Psoas muscle (tissue), 8 donors: ENCODE data around the gene SLC35F3. TPM values are rescaled to one million over a fixed set of nuclear protein-coding genes. Genes with fewer than 3 reads are reported as not detected.

Source experiments
- ATAC-seq, 4 donors: fragments of 200-7000 bp; cut with Tn5 transposase; one replicate each; pipeline ENCODE4 v1.9.1; 2020; ENCODE audit warnings: moderate library complexity in 3 of 4, mild to moderate bottlenecking in 2 of 4
- DNase-seq, 2 donors: peaks; one replicate each; pipeline ENCODE4 v3.0.0-alpha.2; 2020
- H3K27ac ChIP-seq: fragments of 200-600 bp; one replicate; pipeline ENCODE4 v1.8.0; 2022
- H3K27me3 ChIP-seq, 3 donors: fragments of 200-600 bp in 1 of 3; one replicate each; pipeline versions ENCODE4 v1.6.1 to v1.8.0; 2013 to 2022; ENCODE audit warnings: low read length in 2 of 3, mild to moderate bottlenecking in 2 of 3, moderate library complexity in 1 of 3; ENCODE audit not compliant: insufficient read depth in 3 of 3
- H3K36me3 ChIP-seq, 2 donors: fragments of 200-600 bp in 1 of 2; one replicate each; pipeline versions ENCODE4 v1.6.1 to v1.8.0; 2013 to 2022; ENCODE audit warnings: low read depth in 1 of 2, mild to moderate bottlenecking in 1 of 2, moderate library complexity in 1 of 2; ENCODE audit not compliant: insufficient read depth in 1 of 2
- H3K4me1 ChIP-seq: fragments of 200-600 bp; one replicate; pipeline ENCODE4 v1.8.0; 2022
- H3K4me3 ChIP-seq: fragments of 200-600 bp; one replicate; pipeline ENCODE4 v1.8.0; 2022; ENCODE audit warnings: mild to moderate bottlenecking
- H3K9me3 ChIP-seq: fragments of 200-600 bp; one replicate; pipeline ENCODE4 v1.8.0; 2022
- CTCF ChIP-seq: fragments of 200-600 bp; IDR thresholded peaks from one replicate; pipeline ENCODE4 v1.8.0; 2022; ENCODE audit warnings: antibody characterized with exemption
- WGBS, 3 donors: extraction: QIAGEN DNeasy Blood & Tissue Kit; methylation state at CpG; one replicate each; pipeline versions ENCODE4 v1.1.6 to v1.1.7; 2013; 5-methylcytosine and 5-hydroxymethylcytosine counted together
- intact Hi-C, 2 donors: fragments of 100-400 bp; cut with DNase I; formaldehyde crosslinking; loops; one replicate each; pipeline versions ENCODE4 v1.11.0 to v1.14.2; 2022
- polyA plus RNA-seq, 3 donors: library from polyadenylated mRNA; stranded (reverse); fragments of 200-250 nt; gene quantifications; one replicate each; pipeline ENCODE4 v1.2.3, GENCODE V29; 2013
- total RNA-seq, 4 donors: library from RNA; stranded (reverse); fragmentation: NEBNext Ultra II Directional in 2 of 4; extraction: Animal tissue kit (Norgen Biotek cat#: 25700) in 2 of 4; gene quantifications; one replicate each; pipeline versions ENCODE4 v1.2.1 to v1.2.4, GENCODE V29; 2021 to 2023
- donor health status: healthy with polysubstance abuse.
- donor health status: DM: no; HTN: no; CAD: no; lungs with moderate emphysema.
- donor health status: Bipolar disorder and iron deficiency.
- donor health status: healthy.
- donor health status: DM: yes; HTN: yes; CAD: no.
- donor health status: DM: no; HTN: no; CAD: no.
- donor health status: DM: no; HTN: no; CAD: no.
- donor health status: DM: yes; HTN: yes; CAD: no.

Gene SLC35F3
- total and polyA plus RNA-seq, 7 donors: 0.01 to 0.16 (median 0.10) TPM; not detected in 3

GRCh38 chr1:234102583-234102982 lies 198.1 kb downstream of the SLC35F3 start:
- Histone ChIP-seq H3K36me3 (no peaks in the 10 kb centered on the region), H3K27ac (no peak overlapping the region), H3K9me3 (no peaks in the 10 kb centered on the region), H3K4me3 (no peak overlapping the region), H3K27me3 (peaks cover 0 to 5% (median 2%) of the 10 kb centered on the region in 3 donors), H3K4me1 (no peaks in the 10 kb centered on the region)
- TF ChIP-seq CTCF: no peak
- no peak for DNase-seq
- 7 to 23% (median 8%) methylated on average over 8 of the region's 8 CpGs for WGBS, 3 donors
- intact Hi-C loops: no loop called here
- no peak for ATAC-seq

- no peak for TF ChIP-seq CTCF
- intact Hi-C loops: no loop called here
- H3K27ac ChIP-seq: no peak overlapping the region
- H3K4me1 ChIP-seq: no peaks in the 10 kb centered on the region
- H3K36me3 ChIP-seq: no peaks in the 10 kb centered on the region
- no peaks in the 10 kb centered on the region for H3K9me3 ChIP-seq
- ATAC-seq: no peak
- 67 to 68% (median 67%) methylated on average over 3 of the region's 3 CpGs for WGBS, 3 donors
- DNase-seq: no peak
- no peak overlapping the region for H3K4me3 ChIP-seq
- peaks cover 0 to 5% (median 2%) of the 10 kb centered on the region in 3 donors for H3K27me3 ChIP-seq
Measured at GRCh38 chr1:234103198-234103597, 198.7 kb downstream of the SLC35F3 start.

GRCh38 chr1:234106032-234106431 lies 201.6 kb downstream of the SLC35F3 start:
- DNase-seq (no peak), ATAC-seq (no peak)
- H3K36me3 ChIP-seq: no peaks in the 10 kb centered on the region
- intact Hi-C loops: no loop called here
- 79 to 89% (median 89%) methylated on average over 2 of the region's 2 CpGs for WGBS, 3 donors
- no peak overlapping the region for H3K4me3 ChIP-seq
- H3K9me3 ChIP-seq: no peaks in the 10 kb centered on the region
- H3K4me1 ChIP-seq: no peaks in the 10 kb centered on the region
- peaks cover 2% of the 10 kb centered on the region in 3 donors for H3K27me3 ChIP-seq
- H3K27ac ChIP-seq: no peak overlapping the region
- no peak for TF ChIP-seq CTCF

DNA sequence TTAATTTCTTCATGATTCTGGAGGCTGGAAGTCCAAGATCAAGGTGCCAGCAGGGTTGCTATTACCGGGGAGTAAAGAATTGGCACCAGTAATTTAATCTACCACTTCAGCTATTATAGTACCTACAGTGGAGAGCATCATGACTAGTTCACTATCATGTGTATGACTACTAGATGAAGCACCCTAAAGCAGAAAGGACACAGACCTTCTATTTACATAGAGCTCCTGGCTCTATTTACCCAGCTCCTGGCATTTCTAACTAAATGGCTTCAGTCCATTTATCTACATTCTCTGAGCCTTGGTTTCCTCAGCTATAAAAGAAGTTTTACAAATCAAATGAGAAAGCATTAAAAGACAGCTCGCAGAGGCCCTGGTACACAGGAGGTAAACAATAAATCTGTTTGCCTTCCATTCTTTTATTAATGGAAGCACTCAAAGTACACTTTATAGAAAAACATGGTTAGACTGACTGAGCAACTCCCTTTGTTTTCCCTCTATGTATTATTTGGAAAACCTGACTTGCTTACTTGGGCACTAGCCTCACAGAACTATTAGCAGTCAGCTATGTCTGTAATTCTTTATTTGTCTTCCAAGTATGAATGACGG lies 203.0 kb downstream of the SLC35F3 start:
- no peak for TF ChIP-seq CTCF
- Histone ChIP-seq H3K4me3 (no peak overlapping the region), H3K9me3 (no peaks in the 10 kb centered on the region), H3K36me3 (no peaks in the 10 kb centered on the region), H3K4me1 (no peaks in the 10 kb centered on the region), H3K27ac (no peak overlapping the region), H3K27me3 (peaks cover 2 to 6% (median 2%) of the 10 kb centered on the region in 3 donors)
- intact Hi-C loops: no loop called here
- DNase-seq (no peak), ATAC-seq (no peak)
- 86 to 90% (median 88%) methylated on average over 3 of the region's 3 CpGs for WGBS, 3 donors

GRCh38 chr1:234108921-234109320 lies 204.4 kb downstream of the SLC35F3 start:
- 66 to 80% (median 79%) methylated on average over 3 of the region's 3 CpGs for WGBS, 3 donors
- Histone ChIP-seq H3K9me3 (no peaks in the 10 kb centered on the region), H3K4me3 (no peak overlapping the region), H3K36me3 (no peaks in the 10 kb centered on the region), H3K27me3 (peaks cover 2 to 12% (median 2%) of the 10 kb centered on the region in 3 donors), H3K4me1 (no peaks in the 10 kb centered on the region), H3K27ac (no peak overlapping the region)
- DNase-seq: no peak
- intact Hi-C loops: no loop called here
- ATAC-seq: no peak
- no peak for TF ChIP-seq CTCF
